B cell (primary cell): ENCODE results near the gene FAM13C. TPM values are rescaled to one million over a fixed set of nuclear protein-coding genes. Genes with fewer than 3 reads are reported as not detected.

Experiments used
- ATAC-seq: fragments of 200-7000 bp; cut with Tn5 transposase; one replicate; pipeline ENCODE4 v1.10.0; 2021; ENCODE audit warnings: low read depth, mild to moderate bottlenecking, moderate number of reproducible peaks, moderate library complexity
- CTCF ChIA-PET: fragments of 350-600 bp; sonication (Branson Sonifier 250); formaldehyde crosslinking; loops from one replicate; lab custom pipeline; 2021; ENCODE audit warnings: antibody characterized with exemption, inconsistent platforms; lab: Charles Lee
- POLR2A ChIA-PET: fragments of 350-600 bp; sonication (Branson Sonifier 250); formaldehyde crosslinking; loops from one replicate; lab custom pipeline; 2021; ENCODE audit warnings: antibody characterized with exemption; lab: Charles Lee
- DNase-seq: peaks from one replicate; pipeline ENCODE4 v3.0.0; 2013
- H2AFZ ChIP-seq: 2 replicates; pipeline ENCODE4 v1.6.1; 2012; ENCODE audit warnings: mild to moderate bottlenecking, low read depth, low read length; ENCODE audit not compliant: insufficient read depth, poor library complexity, severe bottlenecking
- H3K27ac ChIP-seq, 2 donors: 1 replicate in 1 of 2; 2 replicates in 1 of 2; pipeline ENCODE4 v1.5.1; 2012 to 2013; ENCODE audit warnings: low read length in 2 of 2, mild to moderate bottlenecking in 2 of 2, moderate library complexity in 1 of 2
- H3K27me3 ChIP-seq, 4 experiments: fragments of 200-600 bp in 1 of 4; sonication (generic) in 1 of 4; replicated peaks in 1 of 4; 1 replicate in 2 of 4; 2 replicates in 2 of 4; pipeline versions ENCODE4 v1.6.1 to v1.7.0; 2013 to 2016; ENCODE audit warnings: low read length in 3 of 4, mild to moderate bottlenecking in 2 of 4, mixed read lengths in 1 of 4, moderate library complexity in 1 of 4; ENCODE audit not compliant: insufficient read depth in 4 of 4, control insufficient read depth in 3 of 4; ENCODE audit errors: control extremely low read depth in 1 of 4
- H3K36me3 ChIP-seq, 2 experiments: replicated peaks in 1 of 2; 1 replicate in 1 of 2; 2 replicates in 1 of 2; pipeline versions ENCODE4 v1.6.1 to v1.7.1; 2013; ENCODE audit warnings: low read length in 1 of 2; ENCODE audit not compliant: insufficient read depth in 2 of 2, control insufficient read depth in 1 of 2; ENCODE audit errors: control extremely low read depth in 1 of 2, extremely low read depth in 1 of 2
- H3K4me1 ChIP-seq, 2 donors: fragments of 200-600 bp in 1 of 2; sonication (generic) in 1 of 2; 1 replicate in 1 of 2; 2 replicates in 1 of 2; pipeline versions ENCODE4 v1.5.1 to v1.6.1; 2013 to 2017; ENCODE audit warnings: low read length in 2 of 2; ENCODE audit not compliant: control insufficient read depth in 2 of 2, insufficient read depth in 2 of 2
- H3K4me2 ChIP-seq: replicated peaks from 2 replicates; pipeline ENCODE3; 2012; ENCODE audit warnings: mild to moderate bottlenecking, low read depth, low read length; ENCODE audit not compliant: poor library complexity, severe bottlenecking
- H3K4me3 ChIP-seq, 5 experiments: fragments of 200-600 bp in 1 of 5; sonication (generic) in 1 of 5; 1 replicate in 3 of 5; 2 replicates in 2 of 5; pipeline versions ENCODE4 v1.5.1 to v1.7.0; 2011 to 2016; ENCODE audit warnings: low read length in 4 of 5, mild to moderate bottlenecking in 4 of 5, low read depth in 2 of 5, control low read depth in 1 of 5, moderate library complexity in 1 of 5; ENCODE audit not compliant: insufficient read depth in 1 of 5; ENCODE audit errors: control extremely low read depth in 1 of 5, extremely low read depth in 1 of 5
- H3K79me2 ChIP-seq: fragments of 200-600 bp; sonication (generic); one replicate; pipeline ENCODE4 v1.6.0; 2016; ENCODE audit warnings: low read length; ENCODE audit not compliant: control insufficient read depth, insufficient read depth
- H3K9ac ChIP-seq: fragments of 200-600 bp; sonication (generic); 2 replicates; pipeline ENCODE4 v1.6.1; 2017; ENCODE audit warnings: mild to moderate bottlenecking, low read length, moderate library complexity
- H3K9me3 ChIP-seq, 3 donors: one replicate each; pipeline versions ENCODE4 v1.6.1 to v1.7.1; 2013; ENCODE audit warnings: low read length in 2 of 3; ENCODE audit not compliant: control insufficient read depth in 2 of 3, insufficient read depth in 1 of 3; ENCODE audit errors: control extremely low read depth in 1 of 3
- H4K20me1 ChIP-seq: 2 replicates; pipeline ENCODE4 v1.6.0; 2012; ENCODE audit warnings: mild to moderate bottlenecking, low read length; ENCODE audit not compliant: insufficient read depth, control insufficient read depth, poor library complexity, severe bottlenecking
- H3K27ac Mint-ChIP-seq: one replicate; pipeline ENCODE4 v1.8.0; 2021; ENCODE audit warnings: mixed read lengths
- H3K27me3 Mint-ChIP-seq: one replicate; pipeline ENCODE4 v1.8.0; 2021; ENCODE audit warnings: mixed read lengths
- H3K4me1 Mint-ChIP-seq: one replicate; pipeline ENCODE4 v1.8.0; 2021; ENCODE audit warnings: mixed read lengths
- H3K4me3 Mint-ChIP-seq: one replicate; pipeline ENCODE4 v1.8.0; 2021; ENCODE audit warnings: mixed read lengths
- H3K9me3 Mint-ChIP-seq: one replicate; pipeline ENCODE4 v1.8.0; 2022; ENCODE audit warnings: mixed read lengths; ENCODE audit not compliant: insufficient read depth
- CTCF ChIP-seq: fragments of 200-600 bp; IDR thresholded peaks from one replicate; pipeline ENCODE4 v1.8.0; 2022; ENCODE audit warnings: antibody characterized with exemption, mild to moderate bottlenecking
- EZH2 ChIP-seq: IDR thresholded peaks from 2 replicates; pipeline ENCODE4 v1.6.1; 2012; ENCODE audit warnings: borderline replicate concordance, low read depth, mild to moderate bottlenecking, moderate library complexity, low read length; ENCODE audit not compliant: insufficient read depth, poor library complexity, severe bottlenecking
- WGBS: methylation state at CpG from one replicate; pipeline ENCODE4 v1.1.5; 2013; ENCODE audit warnings: missing lambda C conversion rate; ENCODE audit not compliant: insufficient coverage; 5-methylcytosine and 5-hydroxymethylcytosine counted together
- intact Hi-C: fragments of 100-400 bp; cut with micrococcal nuclease; formaldehyde crosslinking; loops from one replicate; pipeline ENCODE4 v1.10.0; 2022
- polyA plus RNA-seq: library from polyadenylated mRNA; depleted of rRNA; stranded (reverse); fragments of >200 nt; gene quantifications from 2 replicates; pipeline ENCODE4 v1.2.3, GENCODE V29; 2012
- total RNA-seq, 2 donors: library from RNA; stranded (reverse); fragments of 120-200 nt in 1 of 2; gene quantifications; 1 replicate in 1 of 2; 2 replicates in 1 of 2; pipeline versions ENCODE4 v1.2.3 to v1.2.4, GENCODE V29; 2013 to 2022

The FAM13C gene
- total and polyA plus RNA-seq, 2 donors (not counting 1 experiment from before 2014, with no cell fraction given): not detected

- H3K4me2 ChIP-seq: no peak overlapping the region
- intact Hi-C loops: no loop called here
- POLR2A ChIA-PET: no interaction called here
- DNase-seq (no peak), ATAC-seq (no peak)
- Mint-ChIP-seq H3K4me3 (no peak overlapping the region), H3K4me1 (no peaks in the 10 kb centered on the region), H3K9me3 (no peaks in the 10 kb centered on the region), H3K27me3 (no peaks in the 10 kb centered on the region), H3K27ac (no peak overlapping the region)
- no peak overlapping the region for H3K27ac ChIP-seq
- H3K9me3 ChIP-seq: no peaks in the 10 kb centered on the region
- H4K20me1 ChIP-seq: no peaks in the 10 kb centered on the region
- H3K4me1 ChIP-seq: no peaks in the 10 kb centered on the region
- no peak overlapping the region for H3K9ac ChIP-seq
- H3K79me2 ChIP-seq: no peaks in the 10 kb centered on the region
- no peaks in the 10 kb centered on the region for H3K27me3 ChIP-seq
- no peak overlapping the region for H2AFZ ChIP-seq
- no peaks in the 10 kb centered on the region for H3K36me3 ChIP-seq
- no CpG with 5 or more reads among the region's 1 CpG for WGBS
- CTCF ChIA-PET: no interaction called here
- TF ChIP-seq EZH2: no peak
- no peak for TF ChIP-seq CTCF
- no peak overlapping the region for H3K4me3 ChIP-seq
Measured at GRCh38 chr10:59383436-59383835, 21.1 kb upstream of the FAM13C start.

- Mint-ChIP-seq H3K27ac (no peak overlapping the region), H3K27me3 (no peaks in the 10 kb centered on the region), H3K4me1 (no peaks in the 10 kb centered on the region), H3K4me3 (no peak overlapping the region), H3K9me3 (no peaks in the 10 kb centered on the region)
- ATAC-seq: no peak
- H2AFZ ChIP-seq: no peak overlapping the region
- WGBS: 91% methylated on average over 2 of the region's 3 CpGs
- no peaks in the 10 kb centered on the region for H3K36me3 ChIP-seq
- no peak overlapping the region for H3K9ac ChIP-seq
- POLR2A ChIA-PET: no interaction called here
- intact Hi-C loops: no loop called here
- no peaks in the 10 kb centered on the region for H3K79me2 ChIP-seq
- TF ChIP-seq EZH2 (no peak), CTCF (no peak)
- no peak overlapping the region for H3K4me2 ChIP-seq
- no peak overlapping the region for H3K4me3 ChIP-seq
- no peaks in the 10 kb centered on the region for H3K27me3 ChIP-seq
- no peaks in the 10 kb centered on the region for H3K4me1 ChIP-seq
- no peak overlapping the region for H3K27ac ChIP-seq
- no peaks in the 10 kb centered on the region for H4K20me1 ChIP-seq
- CTCF ChIA-PET: no interaction called here
- no peak for DNase-seq
- H3K9me3 ChIP-seq: no peaks in the 10 kb centered on the region
Measured at GRCh38 chr10:59382831-59383295, 20.5 kb upstream of the FAM13C start.
